WTC11 (cell line): ENCODE measurements around the gene ARHGAP4. TPM values are rescaled to one million over a fixed set of nuclear protein-coding genes. Genes with fewer than 3 reads are reported as not detected.

Experiments used
- ATAC-seq: fragments of 200-7000 bp; cut with Tn5 transposase; 2 replicates; pipeline ENCODE4 v1.10.0; 2021; ENCODE audit warnings: mild to moderate bottlenecking, moderate library complexity
- CTCF ChIA-PET: fragments of 300-600 bp; sonication (Branson Sonifier 250); formaldehyde crosslinking; loops from one replicate; lab custom pipeline; 2021; ENCODE audit warnings: antibody characterized with exemption; lab: Charles Lee
- POLR2A ChIA-PET: fragments of 350-600 bp; sonication (Branson Sonifier 250); formaldehyde crosslinking; loops from one replicate; lab custom pipeline; 2021; ENCODE audit warnings: antibody characterized with exemption; lab: Charles Lee
- DNase-seq: peaks from one replicate; pipeline ENCODE4 v3.0.0; 2021; ENCODE audit warnings: low spot score
- H3K27ac Mint-ChIP-seq: 2 replicates; pipeline ENCODE4 v1.8.0; 2021; ENCODE audit warnings: mixed read lengths
- H3K27me3 Mint-ChIP-seq: 2 replicates; pipeline ENCODE4 v1.8.0; 2021; ENCODE audit warnings: low read depth, mild to moderate bottlenecking, moderate library complexity, mixed read lengths
- H3K36me3 Mint-ChIP-seq: 2 replicates; pipeline ENCODE4 v1.8.0; 2021; ENCODE audit warnings: mixed read lengths
- H3K4me1 Mint-ChIP-seq: 2 replicates; pipeline ENCODE4 v1.8.0; 2022; ENCODE audit warnings: mixed read lengths
- H3K4me3 Mint-ChIP-seq: 2 replicates; pipeline ENCODE4 v1.8.0; 2021; ENCODE audit warnings: mild to moderate bottlenecking, moderate library complexity, mixed read lengths
- H3K9me3 Mint-ChIP-seq: 2 replicates; pipeline ENCODE4 v1.8.0; 2021; ENCODE audit warnings: mixed read lengths
- ETV6 ChIP-seq: sonication (generic); formaldehyde crosslinking; IDR thresholded peaks from 2 replicates; pipeline ENCODE4 v1.8.1; 2022; ENCODE audit warnings: mild to moderate bottlenecking, missing genetic modification reagents
- FOXJ3 ChIP-seq: sonication (generic); formaldehyde crosslinking; IDR thresholded peaks from 2 replicates; pipeline ENCODE4 v1.9.0; 2021; ENCODE audit warnings: missing genetic modification reagents, mild to moderate bottlenecking, borderline replicate concordance
- GTF2I ChIP-seq: fragments of 250-450 bp; sonication (Bioruptor Pico); conservative IDR thresholded peaks from 2 replicates; pipeline ENCODE4 v1.4.0; 2021; ENCODE audit warnings: mild to moderate bottlenecking
- HMGA2 ChIP-seq: fragments of 250-450 bp; sonication (Bioruptor Pico); IDR thresholded peaks from 2 replicates; pipeline ENCODE4 v1.4.0; 2021; ENCODE audit warnings: mild to moderate bottlenecking, moderate library complexity
- IRF2 ChIP-seq: sonication (generic); formaldehyde crosslinking; IDR thresholded peaks from 2 replicates; pipeline ENCODE4 v1.8.0; 2022; ENCODE audit warnings: low read depth, missing genetic modification reagents, borderline replicate concordance
- JAZF1 ChIP-seq: fragments of 250-450 bp; sonication (Bioruptor Pico); IDR thresholded peaks from 2 replicates; pipeline ENCODE4 v1.9.0; 2021; ENCODE audit warnings: moderate library complexity, mild to moderate bottlenecking, inconsistent platforms
- NFATC4 ChIP-seq: fragments of 250-450 bp; sonication (Bioruptor Pico); IDR thresholded peaks from 2 replicates; pipeline ENCODE4 v1.9.0; 2021; ENCODE audit warnings: mild to moderate bottlenecking
- TEAD4 ChIP-seq: sonication (generic); formaldehyde crosslinking; IDR thresholded peaks from 2 replicates; pipeline ENCODE4 v1.8.0; 2022; ENCODE audit warnings: mild to moderate bottlenecking, missing genetic modification reagents
- TP53 ChIP-seq: sonication (generic); formaldehyde crosslinking; IDR thresholded peaks from 2 replicates; pipeline ENCODE4 v1.8.1; 2023; ENCODE audit warnings: mild to moderate bottlenecking, missing genetic modification reagents
- ZNF138 ChIP-seq: sonication (generic); formaldehyde crosslinking; conservative IDR thresholded peaks from 2 replicates; pipeline ENCODE4 v1.8.1; 2022; ENCODE audit warnings: mild to moderate bottlenecking, moderate library complexity, missing genetic modification reagents
- ZNF232 ChIP-seq: sonication (generic); formaldehyde crosslinking; IDR thresholded peaks from 2 replicates; pipeline ENCODE4 v1.8.0; 2022; ENCODE audit warnings: mild to moderate bottlenecking, missing genetic modification reagents
- ZNF263 ChIP-seq: sonication (generic); formaldehyde crosslinking; IDR thresholded peaks from 2 replicates; pipeline ENCODE4 v1.8.1; 2022; ENCODE audit warnings: low read depth, mild to moderate bottlenecking, moderate library complexity, missing genetic modification reagents
- total RNA-seq: library from RNA; stranded (reverse); gene quantifications from 3 replicates; pipeline ENCODE4 v1.2.3, GENCODE V29; 2021
- TF ChIP-seq, protein P1 (sequence below): fragments of 250-450 bp; sonication (Bioruptor Pico); IDR thresholded peaks from 2 replicates; pipeline ENCODE4 v1.8.0; 2021; ENCODE audit warnings: mild to moderate bottlenecking
- TF ChIP-seq, protein P2 (sequence below): sonication (generic); formaldehyde crosslinking; IDR thresholded peaks from 2 replicates; pipeline ENCODE4 v1.8.0; 2022; ENCODE audit warnings: mild to moderate bottlenecking, missing genetic modification reagents
- TF ChIP-seq, protein P3 (sequence below): sonication (generic); formaldehyde crosslinking; IDR thresholded peaks from 2 replicates; pipeline ENCODE4 v1.8.0; 2022; ENCODE audit warnings: mild to moderate bottlenecking, missing genetic modification reagents
- TF ChIP-seq, protein P4 (sequence below): fragments of 250-450 bp; sonication (Bioruptor Pico); IDR thresholded peaks from 2 replicates; pipeline ENCODE4 v1.9.0; 2021; ENCODE audit warnings: moderate library complexity, mild to moderate bottlenecking, inconsistent platforms, borderline replicate concordance
- TF ChIP-seq, protein P5 (sequence below): sonication (generic); formaldehyde crosslinking; IDR thresholded peaks from 2 replicates; pipeline ENCODE4 v1.8.1; 2022; ENCODE audit warnings: low read depth, mild to moderate bottlenecking, moderate library complexity, missing genetic modification reagents, borderline replicate concordance
- TF ChIP-seq, protein P6 (sequence below): sonication (generic); formaldehyde crosslinking; IDR thresholded peaks from 2 replicates; pipeline ENCODE4 v1.8.0; 2023; ENCODE audit warnings: missing genetic modification reagents
- TF ChIP-seq, protein P7 (sequence below): fragments of 250-450 bp; sonication (Bioruptor Pico); IDR thresholded peaks from 2 replicates; pipeline ENCODE4 v2.1.2; 2022; ENCODE audit warnings: mild to moderate bottlenecking, moderate library complexity
- TF ChIP-seq, protein P8 (sequence below): sonication (generic); formaldehyde crosslinking; IDR thresholded peaks from 2 replicates; pipeline ENCODE4 v1.8.0; 2023; ENCODE audit warnings: missing genetic modification reagents, mild to moderate bottlenecking, borderline replicate concordance

The ARHGAP4 gene
- total RNA-seq, 1 experiment from 2014 or later = 52.1 TPM

DNA sequence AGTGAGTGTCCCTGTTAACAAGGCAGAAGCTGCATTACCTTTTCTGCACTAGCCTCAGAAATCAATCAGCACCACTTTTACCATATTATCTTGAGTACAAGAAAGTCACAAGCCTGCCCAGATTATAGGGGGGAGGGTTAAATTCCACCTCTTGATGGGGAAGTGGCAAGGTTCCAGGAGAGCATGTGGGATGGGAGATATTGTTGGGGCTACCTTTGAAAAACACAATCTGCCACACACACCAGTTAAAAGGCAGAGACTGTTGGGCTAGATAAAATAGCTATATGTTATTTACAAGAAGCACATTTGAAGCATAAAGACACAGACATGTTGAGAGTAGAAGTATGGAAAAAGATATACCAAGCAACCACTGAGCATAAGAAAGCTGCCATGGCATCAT is 28.2 kb downstream of the ARHGAP4 start:
- Mint-ChIP-seq H3K9me3 (no peaks in the 10 kb centered on the region), H3K36me3 (no peaks in the 10 kb centered on the region), H3K4me1 (peaks cover 14% of the 10 kb centered on the region), H3K27ac (no peak overlapping the region), H3K27me3 (no peaks in the 10 kb centered on the region), H3K4me3 (no peak overlapping the region)
- POLR2A ChIA-PET = no interaction called here
- ATAC-seq (no peak), DNase-seq (no peak)
- CTCF ChIA-PET = interaction anchor here (0.7 kb wide), 2 partner anchors 126 to 227 kb away, joined by 3 read pairs; no protein-coding TSS in a partner anchor
- no peak for TF ChIP-seq ZNF232 (CRISPR knock-in tag)
- TF ChIP-seq, protein P1, sequence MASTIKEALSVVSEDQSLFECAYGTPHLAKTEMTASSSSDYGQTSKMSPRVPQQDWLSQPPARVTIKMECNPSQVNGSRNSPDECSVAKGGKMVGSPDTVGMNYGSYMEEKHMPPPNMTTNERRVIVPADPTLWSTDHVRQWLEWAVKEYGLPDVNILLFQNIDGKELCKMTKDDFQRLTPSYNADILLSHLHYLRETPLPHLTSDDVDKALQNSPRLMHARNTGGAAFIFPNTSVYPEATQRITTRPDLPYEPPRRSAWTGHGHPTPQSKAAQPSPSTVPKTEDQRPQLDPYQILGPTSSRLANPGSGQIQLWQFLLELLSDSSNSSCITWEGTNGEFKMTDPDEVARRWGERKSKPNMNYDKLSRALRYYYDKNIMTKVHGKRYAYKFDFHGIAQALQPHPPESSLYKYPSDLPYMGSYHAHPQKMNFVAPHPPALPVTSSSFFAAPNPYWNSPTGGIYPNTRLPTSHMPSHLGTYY (CRISPR knock-in tag) = no peak
- no peak for TF ChIP-seq JAZF1 (CRISPR knock-in tag)
- TF ChIP-seq, protein P2, sequence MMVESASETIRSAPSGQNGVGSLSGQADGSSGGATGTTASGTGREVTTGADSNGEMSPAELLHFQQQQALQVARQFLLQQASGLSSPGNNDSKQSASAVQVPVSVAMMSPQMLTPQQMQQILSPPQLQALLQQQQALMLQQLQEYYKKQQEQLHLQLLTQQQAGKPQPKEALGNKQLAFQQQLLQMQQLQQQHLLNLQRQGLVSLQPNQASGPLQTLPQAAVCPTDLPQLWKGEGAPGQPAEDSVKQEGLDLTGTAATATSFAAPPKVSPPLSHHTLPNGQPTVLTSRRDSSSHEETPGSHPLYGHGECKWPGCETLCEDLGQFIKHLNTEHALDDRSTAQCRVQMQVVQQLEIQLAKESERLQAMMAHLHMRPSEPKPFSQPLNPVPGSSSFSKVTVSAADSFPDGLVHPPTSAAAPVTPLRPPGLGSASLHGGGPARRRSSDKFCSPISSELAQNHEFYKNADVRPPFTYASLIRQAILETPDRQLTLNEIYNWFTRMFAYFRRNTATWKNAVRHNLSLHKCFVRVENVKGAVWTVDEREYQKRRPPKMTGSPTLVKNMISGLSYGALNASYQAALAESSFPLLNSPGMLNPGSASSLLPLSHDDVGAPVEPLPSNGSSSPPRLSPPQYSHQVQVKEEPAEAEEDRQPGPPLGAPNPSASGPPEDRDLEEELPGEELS (CRISPR knock-in tag) = no peak
- TF ChIP-seq ETV6 (CRISPR knock-in tag) = no peak
- TF ChIP-seq, protein P3, sequence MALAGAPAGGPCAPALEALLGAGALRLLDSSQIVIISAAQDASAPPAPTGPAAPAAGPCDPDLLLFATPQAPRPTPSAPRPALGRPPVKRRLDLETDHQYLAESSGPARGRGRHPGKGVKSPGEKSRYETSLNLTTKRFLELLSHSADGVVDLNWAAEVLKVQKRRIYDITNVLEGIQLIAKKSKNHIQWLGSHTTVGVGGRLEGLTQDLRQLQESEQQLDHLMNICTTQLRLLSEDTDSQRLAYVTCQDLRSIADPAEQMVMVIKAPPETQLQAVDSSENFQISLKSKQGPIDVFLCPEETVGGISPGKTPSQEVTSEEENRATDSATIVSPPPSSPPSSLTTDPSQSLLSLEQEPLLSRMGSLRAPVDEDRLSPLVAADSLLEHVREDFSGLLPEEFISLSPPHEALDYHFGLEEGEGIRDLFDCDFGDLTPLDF (CRISPR knock-in tag) = no peak
- no peak for TF ChIP-seq NFATC4
- TF ChIP-seq ZNF263 (CRISPR knock-in tag) = no peak
- TF ChIP-seq, protein P4, sequence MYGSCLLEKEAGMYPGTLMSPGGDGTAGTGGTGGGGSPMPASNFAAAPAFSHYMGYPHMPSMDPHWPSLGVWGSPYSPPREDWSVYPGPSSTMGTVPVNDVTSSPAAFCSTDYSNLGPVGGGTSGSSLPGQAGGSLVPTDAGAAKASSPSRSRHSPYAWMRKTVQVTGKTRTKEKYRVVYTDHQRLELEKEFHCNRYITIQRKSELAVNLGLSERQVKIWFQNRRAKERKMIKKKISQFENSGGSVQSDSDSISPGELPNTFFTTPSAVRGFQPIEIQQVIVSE (CRISPR knock-in tag) = no peak
- TF ChIP-seq FOXJ3 = no peak
- TF ChIP-seq TEAD4 (CRISPR knock-in tag) = no peak
- TF ChIP-seq, protein P5, sequence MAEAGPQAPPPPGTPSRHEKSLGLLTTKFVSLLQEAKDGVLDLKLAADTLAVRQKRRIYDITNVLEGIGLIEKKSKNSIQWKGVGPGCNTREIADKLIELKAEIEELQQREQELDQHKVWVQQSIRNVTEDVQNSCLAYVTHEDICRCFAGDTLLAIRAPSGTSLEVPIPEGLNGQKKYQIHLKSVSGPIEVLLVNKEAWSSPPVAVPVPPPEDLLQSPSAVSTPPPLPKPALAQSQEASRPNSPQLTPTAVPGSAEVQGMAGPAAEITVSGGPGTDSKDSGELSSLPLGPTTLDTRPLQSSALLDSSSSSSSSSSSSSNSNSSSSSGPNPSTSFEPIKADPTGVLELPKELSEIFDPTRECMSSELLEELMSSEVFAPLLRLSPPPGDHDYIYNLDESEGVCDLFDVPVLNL (CRISPR knock-in tag) = no peak
- no peak for TF ChIP-seq ZNF138
- TF ChIP-seq TP53 (CRISPR knock-in tag) = no peak
- TF ChIP-seq HMGA2 (CRISPR knock-in tag) = no peak
- no peak for TF ChIP-seq IRF2 (CRISPR knock-in tag)
- TF ChIP-seq, protein P6, sequence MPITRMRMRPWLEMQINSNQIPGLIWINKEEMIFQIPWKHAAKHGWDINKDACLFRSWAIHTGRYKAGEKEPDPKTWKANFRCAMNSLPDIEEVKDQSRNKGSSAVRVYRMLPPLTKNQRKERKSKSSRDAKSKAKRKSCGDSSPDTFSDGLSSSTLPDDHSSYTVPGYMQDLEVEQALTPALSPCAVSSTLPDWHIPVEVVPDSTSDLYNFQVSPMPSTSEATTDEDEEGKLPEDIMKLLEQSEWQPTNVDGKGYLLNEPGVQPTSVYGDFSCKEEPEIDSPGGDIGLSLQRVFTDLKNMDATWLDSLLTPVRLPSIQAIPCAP (CRISPR knock-in tag) = no peak

DNA sequence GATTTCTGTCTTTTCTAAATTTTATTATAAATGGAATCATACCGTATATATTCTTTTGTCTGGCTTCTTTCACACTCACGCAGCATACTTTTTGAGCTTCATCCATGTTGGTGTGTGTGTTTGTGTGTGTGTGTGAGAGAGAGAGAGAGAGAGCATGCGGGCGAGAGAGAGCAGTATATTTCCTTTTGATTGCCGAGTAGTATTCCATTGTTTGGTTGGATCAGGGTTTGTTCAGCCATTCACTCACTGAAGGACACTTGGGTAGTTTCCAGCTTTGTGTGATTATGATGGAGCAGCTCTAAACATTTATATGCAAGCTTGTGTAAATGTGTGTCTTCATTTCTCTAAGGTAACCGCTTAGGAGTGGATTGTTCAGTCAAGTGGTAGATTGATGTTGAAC is 36.9 kb downstream of the ARHGAP4 start:
- Mint-ChIP-seq H3K4me1 (peaks cover 18% of the 10 kb centered on the region), H3K9me3 (no peaks in the 10 kb centered on the region), H3K27me3 (peaks cover 10% of the 10 kb centered on the region), H3K27ac (no peak overlapping the region), H3K4me3 (no peak overlapping the region), H3K36me3 (no peaks in the 10 kb centered on the region)
- ChIA-PET CTCF (no interaction called here), POLR2A (no interaction called here)
- DNase-seq (no peak), ATAC-seq (no peak)
- TF ChIP-seq FOXJ3 = no peak
- TF ChIP-seq ZNF232 (CRISPR knock-in tag) = no peak
- TF ChIP-seq, protein P7, sequence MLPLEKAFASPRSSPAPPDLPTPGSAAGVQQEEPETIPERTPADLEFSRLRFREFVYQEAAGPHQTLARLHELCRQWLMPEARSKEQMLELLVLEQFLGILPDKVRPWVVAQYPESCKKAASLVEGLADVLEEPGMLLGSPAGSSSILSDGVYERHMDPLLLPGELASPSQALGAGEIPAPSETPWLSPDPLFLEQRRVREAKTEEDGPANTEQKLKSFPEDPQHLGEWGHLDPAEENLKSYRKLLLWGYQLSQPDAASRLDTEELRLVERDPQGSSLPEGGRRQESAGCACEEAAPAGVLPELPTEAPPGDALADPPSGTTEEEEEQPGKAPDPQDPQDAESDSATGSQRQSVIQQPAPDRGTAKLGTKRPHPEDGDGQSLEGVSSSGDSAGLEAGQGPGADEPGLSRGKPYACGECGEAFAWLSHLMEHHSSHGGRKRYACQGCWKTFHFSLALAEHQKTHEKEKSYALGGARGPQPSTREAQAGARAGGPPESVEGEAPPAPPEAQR (CRISPR knock-in tag) = no peak
- TF ChIP-seq, protein P8, sequence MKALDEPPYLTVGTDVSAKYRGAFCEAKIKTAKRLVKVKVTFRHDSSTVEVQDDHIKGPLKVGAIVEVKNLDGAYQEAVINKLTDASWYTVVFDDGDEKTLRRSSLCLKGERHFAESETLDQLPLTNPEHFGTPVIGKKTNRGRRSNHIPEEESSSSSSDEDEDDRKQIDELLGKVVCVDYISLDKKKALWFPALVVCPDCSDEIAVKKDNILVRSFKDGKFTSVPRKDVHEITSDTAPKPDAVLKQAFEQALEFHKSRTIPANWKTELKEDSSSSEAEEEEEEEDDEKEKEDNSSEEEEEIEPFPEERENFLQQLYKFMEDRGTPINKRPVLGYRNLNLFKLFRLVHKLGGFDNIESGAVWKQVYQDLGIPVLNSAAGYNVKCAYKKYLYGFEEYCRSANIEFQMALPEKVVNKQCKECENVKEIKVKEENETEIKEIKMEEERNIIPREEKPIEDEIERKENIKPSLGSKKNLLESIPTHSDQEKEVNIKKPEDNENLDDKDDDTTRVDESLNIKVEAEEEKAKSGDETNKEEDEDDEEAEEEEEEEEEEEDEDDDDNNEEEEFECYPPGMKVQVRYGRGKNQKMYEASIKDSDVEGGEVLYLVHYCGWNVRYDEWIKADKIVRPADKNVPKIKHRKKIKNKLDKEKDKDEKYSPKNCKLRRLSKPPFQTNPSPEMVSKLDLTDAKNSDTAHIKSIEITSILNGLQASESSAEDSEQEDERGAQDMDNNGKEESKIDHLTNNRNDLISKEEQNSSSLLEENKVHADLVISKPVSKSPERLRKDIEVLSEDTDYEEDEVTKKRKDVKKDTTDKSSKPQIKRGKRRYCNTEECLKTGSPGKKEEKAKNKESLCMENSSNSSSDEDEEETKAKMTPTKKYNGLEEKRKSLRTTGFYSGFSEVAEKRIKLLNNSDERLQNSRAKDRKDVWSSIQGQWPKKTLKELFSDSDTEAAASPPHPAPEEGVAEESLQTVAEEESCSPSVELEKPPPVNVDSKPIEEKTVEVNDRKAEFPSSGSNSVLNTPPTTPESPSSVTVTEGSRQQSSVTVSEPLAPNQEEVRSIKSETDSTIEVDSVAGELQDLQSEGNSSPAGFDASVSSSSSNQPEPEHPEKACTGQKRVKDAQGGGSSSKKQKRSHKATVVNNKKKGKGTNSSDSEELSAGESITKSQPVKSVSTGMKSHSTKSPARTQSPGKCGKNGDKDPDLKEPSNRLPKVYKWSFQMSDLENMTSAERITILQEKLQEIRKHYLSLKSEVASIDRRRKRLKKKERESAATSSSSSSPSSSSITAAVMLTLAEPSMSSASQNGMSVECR = no peak
- no peak for TF ChIP-seq GTF2I
